ENCODE results near the gene UFD1. TPM values are rescaled to one million over a fixed set of nuclear protein-coding genes. Genes with fewer than 3 reads are reported as not detected.

The UFD1 gene
- total RNA-seq, 1 experiment from 2014 or later: 74.4 TPM

- Histone ChIP-seq H3T11ph (ENCODE audit: low read length) (no peak overlapping the region), H2BK12ac (ENCODE audit: insufficient read length, low read depth, low read length) (no peak overlapping the region)
Observed at GRCh38 chr22:19453718-19454117, 25.3 kb downstream of the UFD1 start.

More at GRCh38 chr22:19453718-19454117, 25.3 kb downstream of the UFD1 start:
- peaks cover 35 to 84% (median 60%) of the 10 kb centered on the region in 3 experiments for H3K36me3 Mint-ChIP-seq (ENCODE audit: insufficient read depth in 1 of 3, low read depth in 3 of 3)
- H3K27ac Mint-ChIP-seq: peak overlapping the region in 1 of 3 experiments; percentile 21; a peak in 1 of 7 replicates
- no peak overlapping the region for H2BK15ac ChIP-seq (ENCODE audit: low read depth, low read length)
- no peaks in the 10 kb centered on the region for H3K9me3 Mint-ChIP-seq
- no peak overlapping the region for H2AFZ ChIP-seq (ENCODE audit: low read length)
- H4K91ac ChIP-seq (ENCODE audit: insufficient read length, low read depth, low read length): no peak overlapping the region
- no peaks in the 10 kb centered on the region for H3K23me2 ChIP-seq (ENCODE audit: insufficient read length, low read depth, low read length, poor library complexity, severe bottlenecking)
- H3K27ac ChIP-seq (ENCODE audit: insufficient read length, low read depth, low read length): no peak overlapping the region
- no peaks in the 10 kb centered on the region for H4K20me1 ChIP-seq (ENCODE audit: control insufficient read depth, insufficient read depth, insufficient read length)
- H2BK20ac ChIP-seq (ENCODE audit: low read depth, low read length, poor library complexity, severe bottlenecking): no peak overlapping the region
- WGBS (ENCODE audit: extremely low coverage, insufficient read length, low lambda C conversion rate): no CpG with 5 or more reads among the region's 5 CpGs
- no peak for DNase-seq
- H3K4me1 ChIP-seq (ENCODE audit: insufficient read depth, low read length): no peaks in the 10 kb centered on the region
- no peak overlapping the region for H4K8ac ChIP-seq (replicated peaks; ENCODE audit: insufficient read length, low read depth, low read length)
- no peak overlapping the region for H2BK5ac ChIP-seq (ENCODE audit: insufficient read length, low read length)
- H3K9me3 ChIP-seq (ENCODE audit: control insufficient read depth, low read depth, low read length): no peaks in the 10 kb centered on the region
- no peak overlapping the region for H4K5ac ChIP-seq (ENCODE audit: insufficient read length, low read depth, low read length)
- H3K4me3 Mint-ChIP-seq: no peak overlapping the region
- no peak overlapping the region for H3K56ac ChIP-seq (ENCODE audit: insufficient read length, low read depth, low read length)
- no peak overlapping the region for H3K9ac ChIP-seq (ENCODE audit: extremely low read depth, insufficient read length, low read length)
- no peak overlapping the region for H2BK120ac ChIP-seq (ENCODE audit: low read depth, low read length, poor library complexity, severe bottlenecking)
- H3K23ac ChIP-seq (ENCODE audit: insufficient read length, low read depth, low read length): no peak overlapping the region
- no peaks in the 10 kb centered on the region for H3K79me2 ChIP-seq (ENCODE audit: insufficient read depth, low read length)
- no peak overlapping the region for H3K4ac ChIP-seq (ENCODE audit: low read depth, low read length)
- peaks cover 4 to 13% of the 10 kb centered on the region in 2 experiments for H3K4me1 Mint-ChIP-seq
- H2AK5ac ChIP-seq (ENCODE audit: insufficient read length, low read length): no peak overlapping the region
- H3K14ac ChIP-seq (ENCODE audit: insufficient read depth, low read length): no peak overlapping the region
- H3K27me3 Mint-ChIP-seq (ENCODE audit: low read depth): no peaks in the 10 kb centered on the region
- no peaks in the 10 kb centered on the region for H3K27me3 ChIP-seq (ENCODE audit: insufficient read depth, low read length)
- no peak overlapping the region for H3K4me2 ChIP-seq (ENCODE audit: insufficient read depth, insufficient read length, low read length)
- H3K18ac ChIP-seq (ENCODE audit: insufficient read length, low read depth, low read length): no peak overlapping the region
- H3K79me1 ChIP-seq (ENCODE audit: insufficient read depth, low read depth, low read length, poor library complexity, severe bottlenecking): no peaks in the 10 kb centered on the region
- no peak for TF ChIP-seq CTCF (conservative IDR thresholded peaks at IDR 0.05)

Measured in H9 (cell line).